HEK293 (cell line): ENCODE results near the gene RTN4.

Source experiments
- CTCF ChIA-PET: fragments of 350-600 bp; formaldehyde crosslinking; extraction: SDS; loops from one replicate; lab custom pipeline; 2021; ENCODE audit warnings: antibody characterized with exemption; lab: Yijun Ruan, JAX
- POLR2A ChIA-PET: fragments of 300-600 bp; formaldehyde crosslinking; extraction: SDS; loops from one replicate; lab custom pipeline; 2020; ENCODE audit warnings: antibody characterized with exemption, inconsistent platforms; lab: Yijun Ruan, JAX
- H3K27ac ChIP-seq: fragments of 200-500 bp; sonication (Bioruptor generic); 2 replicates; pipeline ENCODE4 v1.5.1; 2014; ENCODE audit warnings: low read depth, low read length, control low read depth, inconsistent platforms; ENCODE audit errors: extremely low read depth
- H3K36me3 ChIP-seq, 2 experiments: fragments of 200-500 bp in 1 of 2; sonication (Bioruptor generic) in 1 of 2; 1 replicate in 1 of 2; 2 replicates in 1 of 2; pipeline ENCODE4 v1.5.1; 2014 to 2017; ENCODE audit warnings: inconsistent platforms in 2 of 2, low read length in 2 of 2; ENCODE audit not compliant: control insufficient read depth in 2 of 2, insufficient read depth in 1 of 2
- H3K4me1 ChIP-seq: fragments of 200-500 bp; sonication (Bioruptor generic); 2 replicates; pipeline ENCODE4 v1.5.1; 2014; ENCODE audit warnings: mild to moderate bottlenecking, low read length, inconsistent platforms; ENCODE audit not compliant: control insufficient read depth, insufficient read depth
- H3K4me3 ChIP-seq: 2 replicates; pipeline ENCODE4 v1.5.1; 2011; ENCODE audit warnings: low read depth, mild to moderate bottlenecking, control low read depth, low read length, moderate library complexity
- H3K9me3 ChIP-seq: fragments of 200-500 bp; sonication (Bioruptor generic); 2 replicates; pipeline ENCODE4 v1.5.1; 2014; ENCODE audit warnings: low read depth, low read length, inconsistent platforms; ENCODE audit not compliant: control insufficient read depth, insufficient read depth
- BCL11B ChIP-seq: fragments of 450-650 bp; formaldehyde crosslinking; IDR thresholded peaks from 2 replicates; pipeline ENCODE4 v1.5.1; 2016; ENCODE audit warnings: low read depth, missing biosample characterization, missing genetic modification characterization
- GLI2 ChIP-seq: fragments of 450-650 bp; formaldehyde crosslinking; IDR thresholded peaks from 2 replicates; pipeline ENCODE4; 2017; ENCODE audit warnings: missing biosample characterization, missing genetic modification characterization, low read depth, borderline replicate concordance
- HOXD13 ChIP-seq: sonication (generic); formaldehyde crosslinking; IDR thresholded peaks from 2 replicates; pipeline ENCODE4 v1.8.0; 2022; ENCODE audit warnings: missing genetic modification reagents, borderline replicate concordance
- MEIS1 ChIP-seq: sonication (generic); formaldehyde crosslinking; IDR thresholded peaks from 2 replicates; pipeline ENCODE4 v1.8.1; 2022; ENCODE audit warnings: missing genetic modification reagents, mild to moderate bottlenecking, borderline replicate concordance
- MZF1 ChIP-seq: fragments of 450-650 bp; formaldehyde crosslinking; IDR thresholded peaks from 2 replicates; pipeline ENCODE4 v1.5.1; 2017; ENCODE audit warnings: missing biosample characterization, missing genetic modification characterization, borderline replicate concordance
- PRDM2 ChIP-seq: fragments of 450-650 bp; formaldehyde crosslinking; IDR thresholded peaks from 2 replicates; pipeline ENCODE4 v1.5.1; 2016; ENCODE audit warnings: missing biosample characterization, missing genetic modification characterization, borderline replicate concordance
- YY1 ChIP-seq: fragments of 450-650 bp; formaldehyde crosslinking; IDR thresholded peaks from 2 replicates; pipeline ENCODE4 v1.5.1; 2018; ENCODE audit warnings: missing biosample characterization, missing genetic modification characterization
- ZBTB1 ChIP-seq: fragments of 450-650 bp; formaldehyde crosslinking; IDR thresholded peaks from 2 replicates; pipeline ENCODE4 v1.5.1; 2016; ENCODE audit warnings: missing biosample characterization, missing genetic modification characterization
- ZBTB20 ChIP-seq: fragments of 450-650 bp; formaldehyde crosslinking; IDR thresholded peaks from 2 replicates; pipeline ENCODE4 v1.5.1; 2016; ENCODE audit warnings: missing biosample characterization, missing genetic modification characterization
- ZIC2 ChIP-seq: fragments of 450-650 bp; formaldehyde crosslinking; IDR thresholded peaks from 2 replicates; pipeline ENCODE4 v1.5.1; 2016; ENCODE audit warnings: missing biosample characterization, missing genetic modification characterization
- ZNF112 ChIP-seq: fragments of 450-650 bp; formaldehyde crosslinking; IDR thresholded peaks from 2 replicates; pipeline ENCODE4 v1.5.0; 2017; ENCODE audit warnings: missing biosample characterization, missing genetic modification characterization
- ZNF146 ChIP-seq: fragments of 450-650 bp; formaldehyde crosslinking; IDR thresholded peaks from 2 replicates; pipeline ENCODE4 v1.5.1; 2016; ENCODE audit warnings: missing biosample characterization, missing genetic modification characterization
- ZNF341 ChIP-seq: fragments of 450-650 bp; formaldehyde crosslinking; IDR thresholded peaks from 2 replicates; pipeline ENCODE4; 2016; ENCODE audit warnings: low read depth, missing biosample characterization, missing genetic modification characterization
- ZNF37A ChIP-seq: fragments of 450-650 bp; IDR thresholded peaks from 2 replicates; pipeline ENCODE4 v1.5.1; 2018; ENCODE audit warnings: missing biosample characterization, missing genetic modification characterization
- ZNF629 ChIP-seq: fragments of 450-650 bp; formaldehyde crosslinking; IDR thresholded peaks from 2 replicates; pipeline ENCODE4 v1.5.1; 2017; ENCODE audit warnings: missing biosample characterization, missing genetic modification characterization
- ZNF658 ChIP-seq: fragments of 450-650 bp; formaldehyde crosslinking; IDR thresholded peaks from 2 replicates; pipeline ENCODE4; 2016; ENCODE audit warnings: missing biosample characterization, missing genetic modification characterization
- ZNF76 ChIP-seq: fragments of 450-650 bp; formaldehyde crosslinking; IDR thresholded peaks from 2 replicates; pipeline ENCODE4; 2016; ENCODE audit warnings: low read depth, missing biosample characterization, missing genetic modification characterization, borderline replicate concordance
- ZNF777 ChIP-seq: fragments of 450-650 bp; formaldehyde crosslinking; IDR thresholded peaks from 2 replicates; pipeline ENCODE4 v1.5.1; 2017; ENCODE audit warnings: missing biosample characterization, missing genetic modification characterization, borderline replicate concordance
- ZNF843 ChIP-seq: fragments of 450-650 bp; formaldehyde crosslinking; IDR thresholded peaks from 2 replicates; pipeline ENCODE4 v1.5.1; 2016; ENCODE audit warnings: missing biosample characterization, missing genetic modification characterization
- TF ChIP-seq, protein P1 (sequence below): fragments of 450-650 bp; formaldehyde crosslinking; IDR thresholded peaks from 2 replicates; pipeline ENCODE4 v1.5.1; 2017; ENCODE audit warnings: missing biosample characterization, missing genetic modification characterization
- TF ChIP-seq, protein P2 (sequence below): fragments of 450-650 bp; formaldehyde crosslinking; IDR thresholded peaks from 2 replicates; pipeline ENCODE4 v1.5.1; 2016; ENCODE audit warnings: missing biosample characterization, missing genetic modification characterization
- TF ChIP-seq, protein P3 (sequence below): fragments of 450-650 bp; formaldehyde crosslinking; IDR thresholded peaks from 2 replicates; pipeline ENCODE4 v1.5.1; 2017; ENCODE audit warnings: missing biosample characterization, missing genetic modification characterization

Gene RTN4

GRCh38 chr2:54988612-54989011 lies 61.6 kb downstream of the RTN4 start:
- no peak overlapping the region for H3K4me3 ChIP-seq
- POLR2A ChIA-PET: no interaction called here
- TF ChIP-seq ZNF76 (tag by site-specific recombination) (no peak), ZNF658 (no peak), ZIC2 (tag by site-specific recombination) (no peak), ZBTB20 (tag by site-specific recombination) (no peak)
- TF ChIP-seq, all 188 proteins: peak for 0
- H3K9me3 ChIP-seq: no peaks in the 10 kb centered on the region
- peaks cover 0 to 19% of the 10 kb centered on the region in 2 experiments; a peak in 1 of 3 replicates for H3K36me3 ChIP-seq
- CTCF ChIA-PET: no interaction called here
- no peak overlapping the region for H3K27ac ChIP-seq
- no peaks in the 10 kb centered on the region for H3K4me1 ChIP-seq

DNA sequence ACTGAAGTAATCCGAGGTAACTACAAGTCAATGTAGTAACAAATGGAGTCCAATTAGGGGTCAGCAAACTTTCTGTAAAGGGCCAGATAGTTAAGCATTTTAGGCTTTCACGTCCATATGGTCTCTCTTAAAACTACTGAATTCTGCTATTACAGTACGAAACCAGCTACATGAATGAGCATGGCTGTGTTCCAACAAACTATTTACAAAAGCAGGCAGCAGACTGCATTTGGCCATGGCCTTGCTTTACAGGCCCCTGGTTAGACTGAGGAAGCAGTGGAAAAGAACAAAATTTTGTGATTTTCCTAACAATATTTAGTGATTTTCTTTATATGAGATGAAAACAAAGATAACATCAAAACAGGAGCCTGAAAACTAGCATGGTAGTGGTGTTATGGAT lies 64.0 kb downstream of the RTN4 start:
- CTCF ChIA-PET: interaction anchor here (0.9 to 1.4 kb wide), 2 partner anchors 10 to 62 kb away, joined by 3 read pairs; no protein-coding TSS in a partner anchor
- TF ChIP-seq GLI2 (no peak), MZF1 (tag by site-specific recombination) (no peak), ZNF341 (tag by site-specific recombination) (no peak), YY1 (tag by site-specific recombination) (no peak), ZNF146 (tag by site-specific recombination) (no peak), PRDM2 (tag by site-specific recombination) (no peak), ZNF112 (tag by site-specific recombination) (no peak), ZNF843 (tag by site-specific recombination) (no peak), HOXD13 (CRISPR knock-in tag) (no peak), MEIS1 (CRISPR knock-in tag) (no peak), ZNF777 (tag by site-specific recombination) (no peak), BCL11B (no peak), ZNF37A (tag by site-specific recombination) (no peak), ZNF629 (tag by site-specific recombination) (no peak), ZBTB1 (tag by site-specific recombination) (no peak)
- TF ChIP-seq, protein P1, sequence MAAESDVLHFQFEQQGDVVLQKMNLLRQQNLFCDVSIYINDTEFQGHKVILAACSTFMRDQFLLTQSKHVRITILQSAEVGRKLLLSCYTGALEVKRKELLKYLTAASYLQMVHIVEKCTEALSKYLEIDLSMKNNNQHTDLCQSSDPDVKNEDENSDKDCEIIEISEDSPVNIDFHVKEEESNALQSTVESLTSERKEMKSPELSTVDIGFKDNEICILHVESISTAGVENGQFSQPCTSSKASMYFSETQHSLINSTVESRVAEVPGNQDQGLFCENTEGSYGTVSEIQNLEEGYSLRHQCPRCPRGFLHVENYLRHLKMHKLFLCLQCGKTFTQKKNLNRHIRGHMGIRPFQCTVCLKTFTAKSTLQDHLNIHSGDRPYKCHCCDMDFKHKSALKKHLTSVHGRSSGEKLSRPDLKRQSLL (tag by site-specific recombination): no peak
- TF ChIP-seq, protein P2, sequence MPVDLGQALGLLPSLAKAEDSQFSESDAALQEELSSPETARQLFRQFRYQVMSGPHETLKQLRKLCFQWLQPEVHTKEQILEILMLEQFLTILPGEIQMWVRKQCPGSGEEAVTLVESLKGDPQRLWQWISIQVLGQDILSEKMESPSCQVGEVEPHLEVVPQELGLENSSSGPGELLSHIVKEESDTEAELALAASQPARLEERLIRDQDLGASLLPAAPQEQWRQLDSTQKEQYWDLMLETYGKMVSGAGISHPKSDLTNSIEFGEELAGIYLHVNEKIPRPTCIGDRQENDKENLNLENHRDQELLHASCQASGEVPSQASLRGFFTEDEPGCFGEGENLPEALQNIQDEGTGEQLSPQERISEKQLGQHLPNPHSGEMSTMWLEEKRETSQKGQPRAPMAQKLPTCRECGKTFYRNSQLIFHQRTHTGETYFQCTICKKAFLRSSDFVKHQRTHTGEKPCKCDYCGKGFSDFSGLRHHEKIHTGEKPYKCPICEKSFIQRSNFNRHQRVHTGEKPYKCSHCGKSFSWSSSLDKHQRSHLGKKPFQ: no peak
- TF ChIP-seq, protein P3, sequence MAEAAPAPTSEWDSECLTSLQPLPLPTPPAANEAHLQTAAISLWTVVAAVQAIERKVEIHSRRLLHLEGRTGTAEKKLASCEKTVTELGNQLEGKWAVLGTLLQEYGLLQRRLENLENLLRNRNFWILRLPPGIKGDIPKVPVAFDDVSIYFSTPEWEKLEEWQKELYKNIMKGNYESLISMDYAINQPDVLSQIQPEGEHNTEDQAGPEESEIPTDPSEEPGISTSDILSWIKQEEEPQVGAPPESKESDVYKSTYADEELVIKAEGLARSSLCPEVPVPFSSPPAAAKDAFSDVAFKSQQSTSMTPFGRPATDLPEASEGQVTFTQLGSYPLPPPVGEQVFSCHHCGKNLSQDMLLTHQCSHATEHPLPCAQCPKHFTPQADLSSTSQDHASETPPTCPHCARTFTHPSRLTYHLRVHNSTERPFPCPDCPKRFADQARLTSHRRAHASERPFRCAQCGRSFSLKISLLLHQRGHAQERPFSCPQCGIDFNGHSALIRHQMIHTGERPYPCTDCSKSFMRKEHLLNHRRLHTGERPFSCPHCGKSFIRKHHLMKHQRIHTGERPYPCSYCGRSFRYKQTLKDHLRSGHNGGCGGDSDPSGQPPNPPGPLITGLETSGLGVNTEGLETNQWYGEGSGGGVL (tag by site-specific recombination): no peak
- H3K4me1 ChIP-seq: no peaks in the 10 kb centered on the region
- POLR2A ChIA-PET: no interaction called here
- no peaks in the 10 kb centered on the region for H3K9me3 ChIP-seq
- H3K36me3 ChIP-seq: peaks cover 3 to 28% of the 10 kb centered on the region in 2 experiments; a peak in 1 of 3 replicates
- H3K27ac ChIP-seq: no peak overlapping the region
- no peak overlapping the region for H3K4me3 ChIP-seq
